Bladder microvascular endothelial cell (primary cell): Measurements from ENCODE around the gene IER3. TPM values are rescaled to one million over a fixed set of nuclear protein-coding genes. Genes with fewer than 3 reads are reported as not detected.

ENCODE experiments used
- total RNA-seq: library from RNA; depleted of rRNA; stranded (reverse); fragments of >200 nt; gene quantifications from 2 replicates; pipeline ENCODE4 v1.2.3, GENCODE V29; 2014

The IER3 gene
- total RNA-seq, result 63.0 and 94.9 TPM in 2 replicates

DNA sequence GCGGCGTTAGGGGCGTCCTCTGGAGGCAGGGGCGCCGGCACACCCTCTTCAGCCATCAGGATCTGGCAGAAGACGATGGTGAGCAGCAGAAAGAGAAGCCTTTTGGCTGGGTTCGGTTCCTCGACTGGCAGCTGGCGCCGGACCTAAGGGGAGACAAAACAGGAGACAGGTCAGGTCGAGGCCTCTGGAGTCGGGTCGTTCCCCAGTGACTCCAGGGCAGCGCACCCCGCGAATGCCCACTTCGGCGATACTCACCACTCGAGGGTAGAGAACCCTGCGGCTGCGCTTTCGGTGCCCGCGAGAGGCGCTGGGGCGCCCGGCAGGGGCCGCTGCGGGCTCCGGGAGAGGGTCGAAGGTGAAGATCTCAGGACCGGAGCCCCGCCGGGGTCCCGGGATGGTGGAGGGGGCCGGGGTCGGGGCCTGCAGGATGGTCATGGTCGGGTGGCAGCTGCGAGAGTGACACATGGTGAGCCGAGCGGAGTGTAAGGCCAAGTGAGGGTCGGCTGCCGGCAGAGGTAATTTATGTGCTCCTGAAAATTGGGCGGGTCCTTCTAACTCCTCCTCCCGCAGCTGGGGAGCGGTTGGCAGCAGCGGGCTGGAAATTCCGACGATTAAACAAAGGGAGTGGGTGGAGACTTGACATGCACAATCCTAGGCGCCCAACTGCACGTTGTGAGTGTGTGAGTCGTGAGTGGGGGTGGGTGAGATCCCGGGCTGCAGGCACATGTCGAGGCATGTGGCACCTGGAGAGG is at the start of gene IER3:
IER3 (minus strand) TSS at position 494 of the 752 bp plus-strand sequence; CDS start at position 465, 29 bp downstream.

GRCh38 chr6:30742316-30743098 is 1.8 kb downstream of the IER3 start, which contains the start of gene FLOT1:
Gene FLOT1 (minus strand): TSS chr6:30742687. CDS start chr6:30742189, 498 bp downstream.

DNA sequence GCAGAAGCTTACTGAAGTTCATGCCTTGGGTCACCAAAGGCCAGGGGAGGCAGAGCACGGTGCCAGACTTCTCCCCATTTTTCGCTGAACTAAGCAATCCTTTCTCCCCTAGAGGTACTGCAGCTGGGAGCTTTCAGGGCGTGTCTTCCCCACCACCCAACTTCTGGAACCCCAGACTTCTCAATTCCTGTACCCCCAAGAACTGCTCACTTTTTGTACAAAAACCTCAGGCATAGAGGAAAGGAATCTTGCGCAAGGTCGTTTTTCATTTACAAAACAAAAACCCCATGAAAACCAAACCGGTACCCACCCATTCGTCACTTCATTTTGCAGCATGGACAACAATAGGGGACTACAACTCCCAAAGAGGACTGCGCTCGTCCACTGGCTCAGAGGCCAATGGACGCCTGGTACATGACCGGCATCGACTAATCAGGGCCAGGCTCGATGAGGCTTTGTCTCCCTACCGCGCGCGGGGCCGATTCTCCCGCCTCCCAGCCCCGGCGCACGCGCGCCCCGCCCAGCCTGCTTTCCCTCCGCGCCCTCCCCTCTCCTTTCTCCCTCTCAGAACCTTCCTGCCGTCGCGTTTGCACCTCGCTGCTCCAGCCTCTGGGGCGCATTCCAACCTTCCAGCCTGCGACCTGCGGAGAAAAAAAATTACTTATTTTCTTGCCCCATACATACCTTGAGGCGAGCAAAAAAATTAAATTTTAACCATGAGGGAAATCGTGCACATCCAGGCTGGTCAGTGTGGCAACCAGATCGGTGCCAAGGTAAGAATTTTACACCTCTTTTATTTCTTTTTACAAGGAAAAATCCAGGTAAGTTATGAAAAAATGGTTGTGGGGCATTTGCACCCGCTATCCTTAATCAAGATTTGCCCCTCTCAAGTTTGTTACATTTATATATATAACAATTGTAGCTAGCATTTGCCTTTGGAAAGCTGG is 24.3 kb downstream of the IER3 start, which contains the start of gene TUBB:
TUBB (plus strand) TSS at position 562 of the 947 bp plus-strand sequence; CDS start at position 717, 155 bp downstream.

DNA sequence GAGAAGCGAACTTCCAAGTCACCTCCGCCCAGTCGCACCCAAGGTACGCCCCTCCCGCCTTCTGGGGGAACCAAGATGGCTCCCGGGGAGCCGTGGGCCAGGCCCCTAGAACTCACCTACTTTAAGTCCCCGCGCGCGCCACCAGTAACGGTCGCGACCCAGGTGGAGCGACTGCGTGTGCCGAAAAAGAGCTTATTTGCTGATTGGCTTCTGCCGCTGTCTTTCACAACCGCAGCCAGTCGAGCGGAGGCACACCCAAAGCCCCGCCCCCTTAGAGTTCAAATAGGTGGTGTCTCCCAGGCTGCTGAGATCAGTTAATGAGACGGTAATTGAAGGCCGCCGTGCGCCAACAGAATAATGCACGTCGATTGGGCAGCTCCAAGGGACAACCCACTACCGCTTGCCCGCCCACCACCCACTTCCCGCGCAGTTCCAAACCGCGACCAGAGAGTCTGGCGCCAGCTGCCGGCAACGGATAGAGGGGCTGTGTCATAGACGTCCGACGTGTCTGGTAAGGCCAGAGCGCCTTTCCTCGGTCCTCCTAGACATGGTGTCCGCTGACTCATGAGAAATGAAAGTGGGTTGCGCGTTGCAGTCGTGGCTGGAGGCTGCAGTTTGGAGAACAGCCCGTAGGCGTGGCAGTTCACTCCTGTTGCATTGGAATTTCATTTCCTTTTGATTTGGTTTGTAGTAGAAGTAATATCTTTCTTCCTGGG is 27.1 kb downstream of the IER3 start, which contains the start of gene MDC1:
MDC1 (minus strand) TSS at position 153 of the 716 bp plus-strand sequence. CDS start 2,106 bp downstream, outside the sequence.

Other genes starting within 250 kb of the IER3 start
- 32.9 and 48.9 TPM in 2 replicates for gene GNL1, start 188.1 kb downstream of the IER3 start, total RNA-seq
- 1.3 and 3.2 TPM in 2 replicates for gene PRR3, start 187.3 kb downstream of the IER3 start, total RNA-seq
- 29.3 and 71.2 TPM in 2 replicates for gene ABCF1, start 173.1 kb downstream of the IER3 start, total RNA-seq
- gene PPP1R10, start 127.3 kb downstream of the IER3 start, total RNA-seq, result 11.5 and 14.7 TPM in 2 replicates
- 25.9 and 46.6 TPM in 2 replicates for gene MRPS18B, start 126.7 kb downstream of the IER3 start, total RNA-seq
- 2.4 and 6.8 TPM in 2 replicates for gene ATAT1, start 117.7 kb downstream of the IER3 start, total RNA-seq
- 1.8 and 2.5 TPM in 2 replicates for gene C6orf136, start 97.4 kb downstream of the IER3 start, total RNA-seq
- gene DHX16, start 71.5 kb downstream of the IER3 start, total RNA-seq, result 34.0 and 45.1 TPM in 2 replicates
- gene PPP1R18, start 57.9 kb downstream of the IER3 start, total RNA-seq, result 47.6 and 53.7 TPM in 2 replicates
- 2.4 and 3.1 TPM in 2 replicates for gene NRM, start 53.6 kb downstream of the IER3 start, total RNA-seq
- 5.0 and 11.0 TPM in 2 replicates for gene MDC1, start 27.3 kb downstream of the IER3 start, total RNA-seq
- gene TUBB, start 24.2 kb downstream of the IER3 start, total RNA-seq, result 319 and 527 TPM in 2 replicates
- gene FLOT1, start 1.9 kb downstream of the IER3 start, total RNA-seq, result 82.2 and 94.0 TPM in 2 replicates
- gene DDR1, start 140.0 kb upstream of the IER3 start, total RNA-seq, result 2.6 and 18.4 TPM in 2 replicates
- gene GTF2H4, start 163.7 kb upstream of the IER3 start, total RNA-seq, result 7.6 and 21.7 TPM in 2 replicates
- gene VARS2, start 169.7 kb upstream of the IER3 start, total RNA-seq, result 11.8 and 23.8 TPM in 2 replicates
- 0.16 TPM in 1 of 2 replicates, not detected in the other for gene SFTA2, start 187.6 kb upstream of the IER3 start, total RNA-seq
- not detected in 2 replicates for gene MUCL3, start 196.4 kb upstream of the IER3 start, total RNA-seq
- gene MUC21, start 239.2 kb upstream of the IER3 start, total RNA-seq, result not detected in 2 replicates